GM23338 (cell line): ENCODE measurements around the gene KIRREL3.

Source experiments
- CTCF ChIP-seq, 2 experiments: fragments of 200-600 bp in 1 of 2; sonication (generic) in 1 of 2; conservative IDR thresholded peaks; 2 replicates each; pipeline versions ENCODE4 v1.5.1 to v1.6.1; 2016 to 2017; ENCODE audit warnings: antibody characterized with exemption in 2 of 2, low read depth in 2 of 2, mild to moderate bottlenecking in 2 of 2, moderate library complexity in 1 of 2
- EZH2 ChIP-seq: fragments of 200-600 bp; sonication (generic); IDR thresholded peaks from one replicate; pipeline ENCODE4 v1.8.0; 2017; ENCODE audit warnings: antibody characterized with exemption, mild to moderate bottlenecking, low read depth; ENCODE audit not compliant: unreplicated experiment
- EZH2phosphoT487 ChIP-seq: fragments of 200-600 bp; sonication (generic); IDR thresholded peaks from one replicate; pipeline ENCODE4 v1.8.1; 2018; ENCODE audit warnings: antibody characterized with exemption; ENCODE audit not compliant: unreplicated experiment
- REST ChIP-seq: IDR thresholded peaks from one replicate; pipeline ENCODE4 v1.6.1; 2018; ENCODE audit warnings: antibody characterized with exemption; ENCODE audit not compliant: unreplicated experiment

GRCh38 chr11:126409620-126409985 lies 591.0 kb downstream of the KIRREL3 start:
- no peak for TF ChIP-seq CTCF (conservative IDR thresholded peaks at IDR 0.05; ENCODE audit: low read depth in 2 of 2)
- no peak for TF ChIP-seq EZH2phosphoT487
- TF ChIP-seq EZH2 = no peak
- no peak for TF ChIP-seq REST
